HepG2 (cell line): ENCODE results near the gene SMARCD1. TPM values are rescaled to one million over a fixed set of nuclear protein-coding genes. Genes with fewer than 3 reads are reported as not detected.

Source experiments
- ATAC-seq: fragments of 200-7000 bp; cut with Tn5 transposase; 3 replicates; pipeline ENCODE4 v1.9.1; 2020; ENCODE audit warnings: mild to moderate bottlenecking, moderate library complexity
- BruUV-seq: library from RNA; stranded (reverse); fragments of 400-500 nt; replicated peaks from 2 replicates; lab custom pipeline; 2021; lab: Mats Ljungman, UMichigan
- CTCF ChIA-PET: fragments of 300-600 bp; formaldehyde crosslinking; extraction: SDS; loops from one replicate; lab custom pipeline; 2021; ENCODE audit warnings: low total read pairs, inconsistent platforms, low intra/inter-chr PET ratio; lab: Yijun Ruan, JAX
- POLR2A ChIA-PET: fragments of 350-600 bp; sonication (Branson Sonifier 250); formaldehyde crosslinking; loops from one replicate; lab custom pipeline; 2020; ENCODE audit warnings: antibody characterized with exemption, inconsistent platforms; lab: Yijun Ruan, JAX
- DNase-seq: peaks from one replicate; pipeline ENCODE4 v3.0.0-alpha.2; 2015; ENCODE audit warnings: low spot score
- FAIRE-seq: peaks from 3 replicates; lab custom pipeline; 2011; peaks lifted over from hg19 to GRCh38; lab: Jason Lieb, UNC
- H2AFZ ChIP-seq: one replicate; pipeline ENCODE4 v1.6.1; 2011; ENCODE audit warnings: low read length, inconsistent platforms
- H3K27ac ChIP-seq: fragments of 300-600 bp; 3 replicates; pipeline ENCODE4 v1.8.0; 2011; ENCODE audit warnings: mixed run types, mild to moderate bottlenecking, mixed read lengths, low read length, inconsistent platforms; ENCODE audit not compliant: insufficient read depth; ENCODE audit errors: extremely low read length
- H3K27me3 ChIP-seq, 2 experiments: fragments of 200-600 bp in 1 of 2; 2 replicates in 1 of 2; 3 replicates in 1 of 2; pipeline versions ENCODE4 v1.6.0 to v1.8.0; 2011; ENCODE audit warnings: low read length in 2 of 2, mild to moderate bottlenecking in 2 of 2, moderate library complexity in 2 of 2, inconsistent platforms in 1 of 2; ENCODE audit not compliant: insufficient read depth in 2 of 2, control insufficient read depth in 1 of 2
- H3K36me3 ChIP-seq, 2 experiments: fragments of 200-600 bp in 1 of 2; replicated peaks in 1 of 2; 2 replicates in 1 of 2; 3 replicates in 1 of 2; pipeline versions ENCODE4 v1.5.1 to v1.8.0; 2011; ENCODE audit warnings: low read length in 2 of 2, inconsistent platforms in 1 of 2; ENCODE audit not compliant: insufficient read depth in 2 of 2, control insufficient read depth in 1 of 2
- H3K4me1 ChIP-seq: 2 replicates; pipeline ENCODE4 v1.5.1; 2012; ENCODE audit warnings: low read length, inconsistent platforms; ENCODE audit not compliant: insufficient read depth
- H3K4me2 ChIP-seq: 2 replicates; pipeline ENCODE4 v1.6.0; 2011; ENCODE audit warnings: low read depth, low read length, inconsistent platforms
- H3K4me3 ChIP-seq, 3 experiments: fragments of 200-600 bp in 1 of 3; sonication (generic), shearing (Covaris generic) in 1 of 3; replicated peaks in 1 of 3; 2 replicates each; pipeline ENCODE4 v1.5.1; 2011 to 2016; ENCODE audit warnings: low read length in 3 of 3, inconsistent platforms in 2 of 3, low read depth in 2 of 3, mild to moderate bottlenecking in 2 of 3, control low read depth in 1 of 3, mixed read lengths in 1 of 3; ENCODE audit not compliant: insufficient read depth in 1 of 3
- H3K79me2 ChIP-seq: one replicate; pipeline ENCODE4 v1.6.1; 2011; ENCODE audit warnings: low read length, inconsistent platforms; ENCODE audit not compliant: insufficient read depth
- H3K9ac ChIP-seq: 2 replicates; pipeline ENCODE4 v1.6.0; 2011; ENCODE audit warnings: mild to moderate bottlenecking, low read depth, low read length, inconsistent platforms; ENCODE audit not compliant: insufficient read depth
- H3K9me3 ChIP-seq: 2 replicates; pipeline ENCODE4 v1.5.1; 2012; ENCODE audit warnings: mild to moderate bottlenecking, low read length
- H4K20me1 ChIP-seq: 2 replicates; pipeline ENCODE4 v1.6.0; 2011; ENCODE audit warnings: inconsistent platforms, mild to moderate bottlenecking, low read length, moderate library complexity; ENCODE audit not compliant: insufficient read depth
- PHF8 ChIP-seq: sonication (generic); formaldehyde crosslinking; IDR thresholded peaks from 2 replicates; pipeline ENCODE4 v1.5.0; 2020; ENCODE audit warnings: missing genetic modification reagents
- RAD51 ChIP-seq: fragments of 450-650 bp; IDR thresholded peaks from 2 replicates; pipeline ENCODE4 v1.6.1; 2016; ENCODE audit warnings: borderline replicate concordance
- SRF ChIP-seq: IDR thresholded peaks from 2 replicates; pipeline ENCODE4 v1.6.1; 2011; ENCODE audit warnings: mild to moderate bottlenecking, low read depth, low read length, moderate library complexity
- SRY ChIP-seq: sonication (generic); formaldehyde crosslinking; IDR thresholded peaks from 2 replicates; pipeline ENCODE4 v1.8.0; 2022; ENCODE audit warnings: mild to moderate bottlenecking, missing genetic modification reagents
- TOPORS ChIP-seq: sonication (generic); formaldehyde crosslinking; IDR thresholded peaks from 2 replicates; pipeline ENCODE4 v1.8.0; 2023; ENCODE audit warnings: mild to moderate bottlenecking, missing genetic modification reagents
- ZNF790 ChIP-seq: sonication (generic); formaldehyde crosslinking; IDR thresholded peaks from 2 replicates; pipeline ENCODE4 v1.8.0; 2022; ENCODE audit warnings: missing genetic modification reagents, mild to moderate bottlenecking, borderline replicate concordance
- WGBS: methylation state at CpG from one replicate; pipeline ENCODE4 v1.1.6; 2017; ENCODE audit warnings: low lambda C conversion rate; 5-methylcytosine and 5-hydroxymethylcytosine counted together
- in situ Hi-C: cut with HindIII; loops from 2 replicates; pipeline ENCODE4 v1.10.0; 2017; ENCODE audit warnings: low pct_unique_long_range_greater_than_20kb; ENCODE audit not compliant: extremely low pct_ligation_motif_present
- intact Hi-C: fragments of 100-400 bp; cut with micrococcal nuclease; formaldehyde crosslinking; loops from one replicate; pipeline ENCODE4 v1.10.0; 2022; ENCODE audit not compliant: unreplicated experiment
- polyA plus RNA-seq, 8 experiments: library from polyadenylated mRNA; depleted of rRNA in 3 of 8; stranded (reverse) in 7 of 8; unstranded in 1 of 8; fragments of >200 nt; fragmentation: Illumina TruSeq in 4 of 8; extraction: Trizol in 4 of 8; gene quantifications; 2 replicates each; pipeline versions ENCODE4 v1.2.1 to v1.2.3, GENCODE V29; 2011 to 2016; ENCODE audit warnings: low read depth in 4 of 8, missing spikeins in 1 of 8, mixed read lengths in 1 of 8; ENCODE audit not compliant: insufficient read depth in 1 of 8
- total RNA-seq, 5 experiments: library from RNA; depleted of rRNA; stranded (reverse); fragments of >200 nt; fragmentation: Illumina TruSeq; extraction: Trizol; gene quantifications; 2 replicates each; pipeline ENCODE4 v1.2.3, GENCODE V29; 2016; ENCODE audit warnings: low read depth in 1 of 5
- TF ChIP-seq, protein P1 (sequence below): sonication (generic); formaldehyde crosslinking; IDR thresholded peaks from 2 replicates; pipeline ENCODE4 v1.4.0; 2020; ENCODE audit warnings: missing genetic modification reagents, mild to moderate bottlenecking, borderline replicate concordance
- TF ChIP-seq, protein P2 (sequence below): sonication (generic); formaldehyde crosslinking; IDR thresholded peaks from 2 replicates; pipeline ENCODE4 v1.9.0; 2021; ENCODE audit warnings: mild to moderate bottlenecking, missing genetic modification reagents
- TF ChIP-seq, protein P3 (sequence below): sonication (generic); formaldehyde crosslinking; IDR thresholded peaks from 2 replicates; pipeline ENCODE4 v1.5.0; 2020; ENCODE audit warnings: missing genetic modification reagents

The SMARCD1 gene
- total and polyA plus RNA-seq, 2 of the 13 experiments (the other 11 are each of a cell fraction or from before 2014, with no cell fraction given): 51.7 to 54.6 TPM

DNA sequence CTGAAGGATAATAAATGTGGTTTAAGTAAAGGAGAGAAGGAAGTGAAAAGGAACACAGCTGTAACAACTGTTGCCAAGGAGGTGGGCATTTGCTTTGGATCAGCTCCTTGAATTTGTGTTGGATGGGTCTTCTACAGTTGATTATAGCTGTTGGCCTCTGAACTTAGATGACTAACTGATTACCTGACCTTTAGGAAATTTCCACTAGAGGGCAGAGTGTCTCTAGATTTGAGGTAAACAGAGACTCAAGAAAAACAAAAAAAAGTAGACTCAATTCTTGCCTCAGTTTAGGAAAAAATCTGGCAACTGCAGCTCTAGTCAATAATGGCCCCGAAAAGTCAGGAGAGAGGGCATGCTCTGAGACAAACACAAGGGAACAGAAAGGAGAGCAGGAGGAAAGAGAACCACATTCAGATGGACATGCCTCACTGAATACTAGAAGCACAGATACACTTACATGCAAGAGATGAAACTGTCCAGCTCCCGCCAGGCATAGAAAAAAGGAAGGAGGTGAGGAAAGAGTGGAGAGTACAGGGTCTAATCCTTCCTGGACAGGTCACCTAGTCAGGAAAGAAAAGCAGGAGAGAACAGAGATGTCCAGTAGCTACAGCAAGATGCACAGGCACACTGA is 47.5 kb downstream of the SMARCD1 start (continued):
- TF ChIP-seq, protein P1, sequence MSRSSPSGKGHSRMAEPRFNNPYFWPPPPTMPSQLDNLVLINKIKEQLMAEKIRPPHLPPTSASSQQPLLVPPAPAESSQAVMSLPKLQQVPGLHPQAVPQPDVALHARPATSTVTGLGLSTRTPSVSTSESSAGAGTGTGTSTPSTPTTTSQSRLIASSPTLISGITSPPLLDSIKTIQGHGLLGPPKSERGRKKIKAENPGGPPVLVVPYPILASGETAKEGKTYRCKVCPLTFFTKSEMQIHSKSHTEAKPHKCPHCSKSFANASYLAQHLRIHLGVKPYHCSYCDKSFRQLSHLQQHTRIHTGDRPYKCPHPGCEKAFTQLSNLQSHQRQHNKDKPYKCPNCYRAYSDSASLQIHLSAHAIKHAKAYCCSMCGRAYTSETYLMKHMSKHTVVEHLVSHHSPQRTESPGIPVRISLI (CRISPR knock-in tag): 0 out of 2 replicates have a peak, but pooled peaks have one; percentile 28

DNA sequence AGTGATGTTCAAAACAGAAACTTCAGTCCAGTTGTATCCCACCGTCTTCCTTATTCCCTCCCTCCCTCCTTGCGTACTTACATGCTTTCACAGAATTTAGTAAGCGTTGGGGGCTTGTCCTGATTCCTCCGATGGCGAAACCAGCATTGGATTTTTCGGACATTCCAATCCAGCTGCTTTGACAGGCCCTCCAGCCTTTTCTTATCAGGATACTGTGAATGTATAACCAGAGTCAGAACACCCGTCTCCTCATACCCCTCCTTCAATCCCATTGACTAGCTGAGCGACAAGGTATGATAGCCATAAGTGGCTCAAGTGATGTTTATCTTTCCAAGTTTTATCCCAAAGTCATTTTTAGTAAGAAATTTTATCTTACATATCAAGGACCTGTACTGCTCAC is 57.9 kb downstream of the SMARCD1 start:
- TF ChIP-seq TOPORS (CRISPR knock-in tag): no peak
- TF ChIP-seq, protein P2, sequence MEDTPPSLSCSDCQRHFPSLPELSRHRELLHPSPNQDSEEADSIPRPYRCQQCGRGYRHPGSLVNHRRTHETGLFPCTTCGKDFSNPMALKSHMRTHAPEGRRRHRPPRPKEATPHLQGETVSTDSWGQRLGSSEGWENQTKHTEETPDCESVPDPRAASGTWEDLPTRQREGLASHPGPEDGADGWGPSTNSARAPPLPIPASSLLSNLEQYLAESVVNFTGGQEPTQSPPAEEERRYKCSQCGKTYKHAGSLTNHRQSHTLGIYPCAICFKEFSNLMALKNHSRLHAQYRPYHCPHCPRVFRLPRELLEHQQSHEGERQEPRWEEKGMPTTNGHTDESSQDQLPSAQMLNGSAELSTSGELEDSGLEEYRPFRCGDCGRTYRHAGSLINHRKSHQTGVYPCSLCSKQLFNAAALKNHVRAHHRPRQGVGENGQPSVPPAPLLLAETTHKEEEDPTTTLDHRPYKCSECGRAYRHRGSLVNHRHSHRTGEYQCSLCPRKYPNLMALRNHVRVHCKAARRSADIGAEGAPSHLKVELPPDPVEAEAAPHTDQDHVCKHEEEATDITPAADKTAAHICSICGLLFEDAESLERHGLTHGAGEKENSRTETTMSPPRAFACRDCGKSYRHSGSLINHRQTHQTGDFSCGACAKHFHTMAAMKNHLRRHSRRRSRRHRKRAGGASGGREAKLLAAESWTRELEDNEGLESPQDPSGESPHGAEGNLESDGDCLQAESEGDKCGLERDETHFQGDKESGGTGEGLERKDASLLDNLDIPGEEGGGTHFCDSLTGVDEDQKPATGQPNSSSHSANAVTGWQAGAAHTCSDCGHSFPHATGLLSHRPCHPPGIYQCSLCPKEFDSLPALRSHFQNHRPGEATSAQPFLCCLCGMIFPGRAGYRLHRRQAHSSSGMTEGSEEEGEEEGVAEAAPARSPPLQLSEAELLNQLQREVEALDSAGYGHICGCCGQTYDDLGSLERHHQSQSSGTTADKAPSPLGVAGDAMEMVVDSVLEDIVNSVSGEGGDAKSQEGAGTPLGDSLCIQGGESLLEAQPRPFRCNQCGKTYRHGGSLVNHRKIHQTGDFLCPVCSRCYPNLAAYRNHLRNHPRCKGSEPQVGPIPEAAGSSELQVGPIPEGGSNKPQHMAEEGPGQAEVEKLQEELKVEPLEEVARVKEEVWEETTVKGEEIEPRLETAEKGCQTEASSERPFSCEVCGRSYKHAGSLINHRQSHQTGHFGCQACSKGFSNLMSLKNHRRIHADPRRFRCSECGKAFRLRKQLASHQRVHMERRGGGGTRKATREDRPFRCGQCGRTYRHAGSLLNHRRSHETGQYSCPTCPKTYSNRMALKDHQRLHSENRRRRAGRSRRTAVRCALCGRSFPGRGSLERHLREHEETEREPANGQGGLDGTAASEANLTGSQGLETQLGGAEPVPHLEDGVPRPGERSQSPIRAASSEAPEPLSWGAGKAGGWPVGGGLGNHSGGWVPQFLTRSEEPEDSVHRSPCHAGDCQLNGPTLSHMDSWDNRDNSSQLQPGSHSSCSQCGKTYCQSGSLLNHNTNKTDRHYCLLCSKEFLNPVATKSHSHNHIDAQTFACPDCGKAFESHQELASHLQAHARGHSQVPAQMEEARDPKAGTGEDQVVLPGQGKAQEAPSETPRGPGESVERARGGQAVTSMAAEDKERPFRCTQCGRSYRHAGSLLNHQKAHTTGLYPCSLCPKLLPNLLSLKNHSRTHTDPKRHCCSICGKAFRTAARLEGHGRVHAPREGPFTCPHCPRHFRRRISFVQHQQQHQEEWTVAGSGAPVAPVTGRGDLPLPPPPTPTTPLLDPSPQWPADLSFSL: no peak
- TF ChIP-seq SRY (CRISPR knock-in tag): no peak
- no peak for TF ChIP-seq SRF
- TF ChIP-seq RAD51: no peak
- TF ChIP-seq PHF8: no peak
- no peak for TF ChIP-seq ZNF790 (CRISPR knock-in tag)
- TF ChIP-seq, protein P3, sequence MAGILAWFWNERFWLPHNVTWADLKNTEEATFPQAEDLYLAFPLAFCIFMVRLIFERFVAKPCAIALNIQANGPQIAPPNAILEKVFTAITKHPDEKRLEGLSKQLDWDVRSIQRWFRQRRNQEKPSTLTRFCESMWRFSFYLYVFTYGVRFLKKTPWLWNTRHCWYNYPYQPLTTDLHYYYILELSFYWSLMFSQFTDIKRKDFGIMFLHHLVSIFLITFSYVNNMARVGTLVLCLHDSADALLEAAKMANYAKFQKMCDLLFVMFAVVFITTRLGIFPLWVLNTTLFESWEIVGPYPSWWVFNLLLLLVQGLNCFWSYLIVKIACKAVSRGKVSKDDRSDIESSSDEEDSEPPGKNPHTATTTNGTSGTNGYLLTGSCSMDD (CRISPR knock-in tag): no peak
- TF ChIP-seq, all 625 proteins: peak for 0
- POLR2A ChIA-PET: no interaction called here

More for the DNA sequence above, 57.9 kb downstream of the SMARCD1 start:
- no peak overlapping the region for H3K4me3 ChIP-seq
- 96% methylated on average over 8 of the region's 8 CpGs for WGBS
- H3K79me2 ChIP-seq: no peaks in the 10 kb centered on the region
- intact Hi-C loops (no loop called here), in situ Hi-C loops (no loop called here)
- H4K20me1 ChIP-seq: no peaks in the 10 kb centered on the region
- BruUV-seq: no TSS peak
- no peaks in the 10 kb centered on the region for H3K9me3 ChIP-seq
- no peak overlapping the region for H2AFZ ChIP-seq
- H3K36me3 ChIP-seq: peaks cover 4 to 47% of the 10 kb centered on the region in 2 experiments; a peak in 4 of 5 replicates
- no peak overlapping the region for H3K9ac ChIP-seq
- CTCF ChIA-PET: no interaction called here
- DNase-seq (no peak), ATAC-seq (no peak), FAIRE-seq (no peak)
- no peaks in the 10 kb centered on the region for H3K4me1 ChIP-seq
- H3K27ac ChIP-seq: no peak overlapping the region
- H3K4me2 ChIP-seq: no peak overlapping the region
- H3K27me3 ChIP-seq: no peaks in the 10 kb centered on the region
